Epidermal melanocyte (primary cell): ENCODE data around the gene PDE8A.
"Not testable (repeated sequence)": the region's sequence is repeated elsewhere in the genome, so short reads cannot be mapped to it uniquely, and the experiment has no call there.

ENCODE experiments used
- DNase-seq: peaks from one replicate; pipeline ENCODE4 v3.0.0; 2011; ENCODE audit warnings: low spot score; ENCODE audit not compliant: insufficient read length

The PDE8A gene

DNA sequence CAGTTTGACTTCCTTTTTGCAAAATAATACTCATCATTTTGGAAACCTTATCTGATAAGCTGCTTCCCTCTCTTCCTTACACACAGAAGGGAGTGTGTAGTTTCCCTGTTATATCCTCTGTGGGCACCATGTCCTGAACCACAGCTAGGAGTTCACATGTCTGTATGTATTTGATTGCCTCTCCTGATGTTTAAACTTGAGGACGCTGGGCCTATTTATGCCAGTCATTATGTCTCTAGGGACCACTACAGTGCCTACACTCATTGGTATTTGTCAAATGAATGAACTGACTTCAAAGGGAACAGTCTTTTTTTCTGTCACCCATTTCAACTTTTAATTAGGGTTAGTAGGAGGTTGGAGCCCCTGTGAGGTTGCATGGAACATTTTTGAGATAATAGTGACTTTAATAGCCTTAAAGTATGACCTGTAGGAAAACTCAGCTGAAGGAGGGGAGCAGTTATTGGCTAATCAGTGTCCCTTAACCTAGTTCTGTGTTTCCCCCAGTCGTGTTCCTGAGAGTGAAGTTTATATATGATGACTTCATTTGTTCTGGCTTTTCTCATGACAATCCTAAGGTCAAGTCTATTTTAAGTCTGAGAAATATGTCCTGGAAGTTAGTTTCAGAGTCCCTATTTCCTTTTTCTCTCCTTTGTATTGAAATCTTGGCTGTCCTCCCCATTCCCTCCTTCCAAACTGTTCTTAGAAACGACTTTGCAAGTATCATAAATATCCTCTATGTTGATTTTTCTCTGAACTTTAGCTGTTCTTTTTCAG, 28.9 kb downstream of the PDE8A start:
- no peak for DNase-seq

DNA sequence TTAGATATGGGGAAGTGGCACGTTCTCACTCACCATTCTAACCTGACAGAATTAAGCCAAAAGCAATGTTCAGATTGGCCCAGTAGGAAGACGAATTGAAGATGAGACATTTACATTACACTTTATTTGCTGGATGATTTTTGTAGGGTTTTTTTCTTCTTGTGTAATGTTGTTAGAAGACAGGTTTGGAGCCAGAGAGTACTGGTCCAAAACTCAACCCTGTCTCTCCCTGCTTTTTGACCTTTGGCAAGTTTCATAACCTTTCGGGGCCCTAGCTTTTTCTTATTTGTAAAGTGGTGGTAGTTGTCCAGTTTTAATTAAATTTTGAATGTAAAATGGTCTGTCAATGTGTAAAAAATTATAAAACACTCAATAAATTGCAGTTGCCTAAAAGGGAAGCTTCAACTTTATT, 29.5 kb downstream of the PDE8A start:
- DNase-seq, result no peak

DNA sequence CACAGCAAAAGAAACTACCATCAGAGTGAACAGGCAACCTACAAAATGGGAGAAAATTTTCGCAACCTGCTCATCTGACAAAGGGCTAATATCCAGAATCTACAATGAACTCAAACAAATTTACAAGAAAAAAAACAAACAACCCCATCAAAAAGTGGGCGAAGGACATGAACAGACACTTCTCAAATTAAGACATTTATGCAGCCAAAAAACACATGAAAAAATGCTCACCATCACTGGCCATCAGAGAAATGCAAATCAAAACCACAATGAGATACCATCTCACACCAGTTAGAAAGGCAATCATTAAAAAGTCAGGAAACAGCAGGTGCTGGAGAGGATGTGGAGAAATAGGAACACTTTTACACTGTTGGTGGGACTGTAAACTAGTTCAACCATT, 30.1 kb downstream of the PDE8A start:
- not testable (repeated sequence) for DNase-seq

DNA sequence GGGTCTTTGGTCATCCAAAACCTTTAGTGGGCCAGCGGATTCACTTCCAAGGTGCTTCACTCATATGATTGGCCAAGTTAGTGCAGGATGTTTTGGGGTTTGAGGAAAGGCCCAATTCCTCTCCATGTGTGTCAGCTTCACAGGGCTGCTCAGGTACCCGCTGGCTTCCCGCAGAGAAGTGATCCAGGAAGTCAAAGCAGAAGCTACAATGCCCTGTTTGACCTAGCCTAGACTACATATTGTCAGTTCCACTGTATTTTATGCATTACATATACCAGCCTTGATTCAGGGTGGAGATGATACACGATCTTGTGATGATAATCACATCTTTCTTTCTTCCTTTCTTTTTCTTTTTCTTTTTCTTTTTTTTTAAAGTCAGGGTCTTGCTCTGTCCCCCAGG, 32.1 kb downstream of the PDE8A start:
- DNase-seq, result no peak

DNA sequence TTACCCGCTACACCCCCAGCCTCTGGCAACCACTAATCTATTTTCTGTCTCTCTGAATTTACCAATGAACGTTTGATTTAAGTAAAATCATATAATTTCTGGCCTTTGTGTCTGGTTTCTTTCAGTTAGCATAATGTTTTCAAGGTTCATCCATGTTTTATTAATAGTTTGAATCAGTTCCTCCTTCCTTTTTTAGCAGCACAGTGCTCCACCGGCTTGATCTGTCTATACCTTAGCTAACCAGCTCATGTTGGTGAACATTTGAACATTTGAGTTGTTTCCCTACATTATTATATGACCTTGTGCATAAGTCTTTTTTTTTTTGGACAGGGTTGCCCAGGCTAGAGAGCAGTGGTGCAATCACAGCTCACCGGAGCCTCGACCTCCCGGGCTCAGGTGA, 33.3 kb downstream of the PDE8A start:
- no peak for DNase-seq

DNA sequence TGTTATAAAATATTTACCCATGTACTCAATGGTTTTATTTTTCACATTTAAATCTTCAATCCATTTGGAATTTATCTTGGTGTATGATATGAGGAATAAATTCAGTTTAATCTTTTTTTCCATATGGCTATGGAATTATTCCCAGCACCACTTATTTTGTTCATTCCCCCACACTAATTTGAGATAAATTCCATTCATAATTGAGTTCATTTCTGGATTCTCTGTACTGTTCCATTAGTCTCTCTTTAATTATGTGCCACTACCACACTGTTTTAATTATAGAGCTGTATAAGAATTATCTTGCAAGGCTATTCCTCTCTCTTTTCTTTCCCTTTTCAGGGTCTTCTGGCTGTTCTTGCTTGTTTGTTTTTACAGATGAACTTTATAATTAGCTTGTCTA, 34.6 kb downstream of the PDE8A start:
- no peak for DNase-seq

DNA sequence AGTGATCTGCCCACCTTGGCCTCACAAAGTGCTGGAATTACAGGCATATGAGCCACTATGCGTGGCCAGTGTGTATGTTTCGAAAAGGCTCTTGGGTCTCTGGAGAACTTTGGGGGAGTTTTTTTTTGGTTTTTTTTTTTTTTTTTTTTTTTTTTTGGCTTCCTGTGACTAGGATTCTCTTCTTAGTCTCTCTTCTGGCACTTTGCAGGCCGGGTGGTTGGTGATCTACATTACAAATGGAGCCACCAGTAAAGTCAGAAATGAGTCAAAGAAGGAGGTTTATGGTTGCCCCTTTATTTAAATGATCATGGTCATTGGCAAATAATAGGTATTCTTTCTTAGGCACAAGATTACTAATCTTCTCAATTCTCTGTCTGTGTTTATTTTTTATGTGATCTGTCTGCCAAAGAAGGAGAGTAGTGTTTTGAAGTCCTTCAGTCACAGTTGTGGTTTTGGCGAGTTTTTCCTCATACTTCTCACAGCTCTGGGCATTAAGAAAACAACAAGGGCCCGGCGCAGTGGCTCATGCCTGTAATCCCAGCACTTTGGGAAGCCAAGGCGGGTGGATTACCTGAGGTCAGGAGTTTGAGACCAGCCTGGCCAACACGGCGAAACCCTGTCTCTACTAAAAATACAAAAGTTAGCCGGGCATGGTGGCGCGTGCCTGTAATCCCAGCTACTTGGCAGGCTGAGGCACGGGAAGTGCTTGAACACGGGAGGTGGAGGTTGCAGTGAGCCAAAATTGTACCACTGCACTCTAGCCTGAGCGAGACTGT, 38.3 kb downstream of the PDE8A start:
- no peak for DNase-seq

DNA sequence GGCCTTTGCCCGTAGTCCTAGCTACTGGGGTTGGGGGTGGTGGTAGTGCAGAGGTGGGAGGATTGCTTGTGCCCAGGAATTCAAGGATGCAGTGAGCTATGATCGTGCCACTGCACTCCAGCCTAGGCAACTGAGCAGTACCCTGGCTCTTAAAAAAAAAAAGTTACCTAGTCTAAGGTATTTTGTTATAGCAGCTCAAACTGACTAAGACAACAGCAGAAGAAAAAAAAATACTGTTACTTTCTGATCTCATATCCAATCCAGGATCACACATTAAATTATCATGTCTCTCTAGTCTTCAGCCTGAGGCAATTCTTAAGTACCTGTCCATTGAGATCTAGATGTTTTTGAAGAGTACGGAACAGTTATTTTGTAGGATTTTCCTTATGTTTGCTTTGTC, 39.8 kb downstream of the PDE8A start:
- no peak for DNase-seq

DNA sequence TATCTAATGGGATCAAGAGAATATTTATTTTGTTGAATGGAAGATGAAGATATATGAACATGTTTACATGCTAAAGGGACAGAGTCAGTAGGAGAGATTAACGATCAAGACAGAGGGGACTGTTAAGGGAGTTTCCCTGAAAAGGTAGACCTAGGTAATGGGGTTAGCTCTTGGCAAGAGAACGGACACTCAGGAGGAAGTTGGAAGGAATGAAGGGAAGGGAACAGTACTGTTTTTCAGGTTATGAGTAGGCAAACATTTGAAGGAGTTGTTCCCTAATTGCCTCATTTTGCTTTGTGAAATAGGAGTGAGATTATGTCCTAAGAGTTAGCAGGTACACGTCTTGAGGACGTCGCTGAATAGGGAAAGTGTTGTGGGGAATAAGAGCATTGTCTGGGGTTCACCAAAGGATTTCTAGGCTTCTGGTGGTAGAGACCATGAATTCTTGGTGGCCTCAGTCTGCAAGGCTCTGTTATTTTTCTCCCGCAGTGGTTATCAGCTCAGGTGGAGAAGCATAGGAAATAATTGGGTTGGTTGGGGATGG, 41.3 kb downstream of the PDE8A start:
- no peak for DNase-seq

DNA sequence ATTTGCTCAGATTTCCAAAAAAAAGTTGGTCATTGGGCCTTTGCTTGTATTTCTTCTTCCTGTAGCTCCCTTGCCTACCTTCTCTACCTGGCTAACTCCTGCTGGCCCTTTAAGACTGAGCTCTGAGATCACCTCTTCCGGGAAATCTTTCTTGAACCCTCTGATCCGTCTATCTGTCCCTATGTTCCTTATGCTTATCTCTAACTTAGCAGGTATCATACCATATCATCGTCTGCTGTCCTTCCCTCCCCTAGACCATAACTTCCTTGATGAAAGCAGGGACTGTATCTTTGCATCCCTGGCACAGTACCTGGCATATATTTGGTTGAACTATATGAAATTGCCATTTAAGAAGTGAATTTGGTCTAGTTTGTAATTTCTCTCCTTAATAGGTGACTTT, 42.3 kb downstream of the PDE8A start:
- DNase-seq, result no peak

DNA sequence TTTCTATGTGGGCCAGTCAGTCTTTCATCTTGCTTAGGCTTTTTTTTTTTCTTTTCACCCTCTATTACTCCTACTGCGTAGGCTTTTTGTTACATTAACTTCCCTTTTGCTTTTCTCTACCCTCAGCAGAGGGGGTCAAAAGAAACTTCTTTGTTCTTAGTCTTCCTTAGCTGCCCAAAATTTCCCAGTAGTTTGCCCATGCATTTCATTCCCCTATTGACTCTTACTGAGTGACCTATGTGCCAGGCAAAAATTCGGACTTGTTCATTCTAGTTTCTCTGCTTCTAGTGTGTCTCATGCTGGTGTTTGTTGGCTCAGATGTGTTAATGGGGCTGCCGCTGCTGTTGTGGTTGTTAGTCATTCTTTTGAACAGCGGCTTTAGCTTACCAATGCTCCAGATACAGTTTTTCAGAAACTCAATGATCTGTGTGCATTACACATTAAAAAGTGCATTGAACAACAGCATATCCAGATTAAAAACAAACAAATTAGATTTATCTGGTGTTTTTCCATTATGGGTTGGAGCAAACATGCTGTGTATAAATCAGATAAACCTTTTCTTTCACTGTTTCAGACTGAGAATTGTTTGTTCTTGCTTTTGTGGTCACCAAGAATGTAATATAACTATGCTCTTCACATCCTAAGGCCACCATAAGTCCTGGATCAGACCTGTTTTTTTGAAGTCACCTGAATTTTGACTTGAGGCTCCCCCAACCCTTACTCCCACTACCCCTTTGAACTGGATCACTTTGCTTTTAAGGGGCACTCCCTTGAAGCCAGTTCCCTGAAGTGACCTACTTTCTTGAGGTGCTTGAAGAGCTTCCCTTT, 43.1 kb downstream of the PDE8A start:
- no peak for DNase-seq

DNA sequence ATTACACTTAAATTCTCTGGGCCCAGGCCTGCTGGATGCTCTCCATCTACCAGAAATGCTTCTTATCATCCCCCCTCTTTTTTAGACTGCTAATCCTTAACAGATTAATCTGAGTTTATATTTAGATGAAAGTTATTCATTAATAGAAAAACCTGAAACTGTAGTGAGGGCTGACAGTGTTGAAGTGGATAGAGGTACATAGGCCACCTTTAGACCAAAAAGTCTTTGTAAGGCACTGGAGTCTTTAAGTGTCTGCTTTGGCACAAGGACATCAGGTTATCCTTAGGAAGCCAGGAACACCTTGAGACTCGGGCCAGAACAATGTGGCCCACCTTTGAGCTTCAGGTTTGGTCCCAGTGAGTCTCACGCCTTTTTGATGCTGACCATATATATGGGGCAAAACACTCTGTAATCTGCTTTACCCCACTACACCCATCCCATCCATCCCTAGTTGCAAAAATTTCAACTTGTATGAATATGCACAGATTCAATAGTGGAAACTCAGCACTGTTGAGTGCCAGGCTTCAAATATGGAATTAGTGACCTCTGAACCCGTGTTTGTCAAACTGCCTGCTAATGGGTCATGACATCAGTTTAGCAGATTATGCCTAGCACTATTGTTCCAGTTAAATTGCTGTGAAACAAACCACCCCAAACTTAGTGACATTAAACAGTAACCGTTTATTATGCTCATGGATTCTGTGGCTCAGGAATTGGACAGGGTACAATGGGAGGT, 44.0 kb downstream of the PDE8A start:
- no peak for DNase-seq

DNA sequence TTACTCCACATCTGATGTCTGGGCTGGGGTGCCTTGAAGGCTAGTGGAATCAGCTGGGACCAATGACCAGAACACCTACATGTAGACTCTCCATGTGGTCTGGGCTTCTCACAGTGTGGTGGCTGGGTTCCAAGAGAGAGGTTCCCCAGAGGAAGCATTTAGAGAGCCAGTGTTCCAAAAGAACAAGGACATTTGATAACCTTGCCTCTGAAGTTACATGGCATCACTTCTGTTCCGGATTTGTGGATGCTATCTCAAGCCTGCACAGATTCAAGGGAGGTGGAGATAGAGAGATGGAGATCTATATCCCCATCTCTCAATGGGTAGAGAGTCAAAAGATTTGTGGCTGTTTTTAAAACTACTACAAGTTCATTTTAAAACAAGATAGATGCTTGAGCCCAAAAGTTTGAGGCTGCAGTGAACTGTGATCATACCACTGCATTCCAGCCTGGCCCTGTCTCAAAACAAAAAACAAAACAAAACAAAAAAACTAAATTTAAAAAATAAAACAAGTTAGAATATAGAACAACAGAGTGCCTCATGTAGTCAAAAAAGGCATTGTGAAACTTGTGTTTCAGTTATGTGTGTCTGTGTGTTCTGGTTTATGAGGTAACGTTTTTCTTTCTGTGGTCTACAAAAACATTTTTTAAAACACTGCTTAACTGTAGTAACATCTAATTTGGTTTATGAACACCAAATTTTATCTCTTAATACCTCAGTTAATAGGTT, 44.8 kb downstream of the PDE8A start:
- DNase-seq, result no peak

DNA sequence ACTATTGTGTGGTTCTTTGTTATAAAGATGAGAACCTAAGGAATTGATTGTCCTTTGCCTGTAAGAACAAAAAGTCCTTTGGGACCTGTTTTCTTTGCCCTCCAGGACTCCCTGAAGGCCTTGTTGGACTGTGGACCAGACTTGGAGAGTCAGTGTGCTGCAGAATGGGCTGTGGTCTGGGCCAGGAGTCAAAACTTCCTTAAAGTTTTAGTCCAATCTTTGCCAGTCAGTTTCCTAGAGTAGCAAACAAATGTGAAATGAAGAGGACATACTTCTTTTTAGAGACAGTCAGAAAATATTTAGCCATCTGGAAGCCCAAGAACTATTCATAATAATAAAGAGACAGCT, 45.4 kb downstream of the PDE8A start:
- DNase-seq, result no peak

DNA sequence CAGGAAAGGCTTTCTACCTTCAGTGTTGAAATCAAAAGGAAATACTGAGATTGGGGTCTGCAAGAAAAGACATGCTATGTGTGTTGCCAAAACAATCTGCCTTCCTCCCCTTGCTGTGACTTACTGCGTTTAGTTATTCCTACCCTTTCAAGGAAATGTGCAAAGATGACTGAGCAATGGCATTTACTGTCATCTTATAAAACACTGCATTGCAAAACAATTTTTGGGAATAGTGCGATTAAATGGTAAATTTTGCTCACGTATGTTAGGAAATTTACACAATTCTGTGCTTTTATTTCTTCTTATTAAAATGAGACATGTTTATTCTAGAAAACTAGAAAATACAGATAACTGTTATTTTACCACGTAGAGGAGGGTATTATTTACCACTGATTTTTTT, 45.8 kb downstream of the PDE8A start:
- DNase-seq, result no peak

DNA sequence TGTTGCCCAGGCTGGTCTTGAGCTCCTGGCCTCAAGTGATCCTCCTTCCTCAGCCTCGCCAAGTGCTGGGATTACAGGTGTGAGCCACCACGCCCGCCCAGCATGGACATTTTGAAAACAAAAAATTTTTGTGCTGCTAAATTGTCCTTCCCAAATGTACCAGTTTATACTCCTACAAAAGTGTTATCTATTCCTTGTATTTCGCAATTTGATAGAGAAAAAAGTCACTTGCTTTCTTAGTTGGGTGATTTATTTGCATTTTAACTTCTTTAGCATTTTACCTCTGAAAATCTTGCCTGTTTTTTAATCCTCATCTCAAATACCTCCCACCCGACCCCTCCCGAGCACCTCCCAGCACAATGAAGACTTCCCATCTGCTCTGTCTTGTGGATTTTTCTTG, 46.8 kb downstream of the PDE8A start:
- no peak for DNase-seq

DNA sequence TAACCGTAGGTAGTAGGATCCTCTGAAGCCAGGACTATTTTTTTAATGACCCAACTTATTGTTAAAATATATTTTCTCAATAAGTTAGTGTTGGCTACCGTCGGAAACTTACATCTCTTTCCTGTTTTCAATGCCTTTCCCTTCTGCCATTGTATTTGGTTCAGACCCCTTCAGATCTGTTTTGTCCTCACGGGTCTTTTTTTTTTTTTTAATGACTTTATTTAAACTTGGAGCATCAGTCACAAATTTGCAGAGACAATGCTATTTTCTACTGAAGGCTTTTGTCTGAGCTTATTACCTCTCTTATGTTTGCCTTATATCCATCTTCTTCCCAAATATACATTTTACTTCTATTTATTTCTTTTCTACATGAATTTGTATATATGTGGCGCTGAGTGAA, 47.6 kb downstream of the PDE8A start:
- DNase-seq, result no peak

DNA sequence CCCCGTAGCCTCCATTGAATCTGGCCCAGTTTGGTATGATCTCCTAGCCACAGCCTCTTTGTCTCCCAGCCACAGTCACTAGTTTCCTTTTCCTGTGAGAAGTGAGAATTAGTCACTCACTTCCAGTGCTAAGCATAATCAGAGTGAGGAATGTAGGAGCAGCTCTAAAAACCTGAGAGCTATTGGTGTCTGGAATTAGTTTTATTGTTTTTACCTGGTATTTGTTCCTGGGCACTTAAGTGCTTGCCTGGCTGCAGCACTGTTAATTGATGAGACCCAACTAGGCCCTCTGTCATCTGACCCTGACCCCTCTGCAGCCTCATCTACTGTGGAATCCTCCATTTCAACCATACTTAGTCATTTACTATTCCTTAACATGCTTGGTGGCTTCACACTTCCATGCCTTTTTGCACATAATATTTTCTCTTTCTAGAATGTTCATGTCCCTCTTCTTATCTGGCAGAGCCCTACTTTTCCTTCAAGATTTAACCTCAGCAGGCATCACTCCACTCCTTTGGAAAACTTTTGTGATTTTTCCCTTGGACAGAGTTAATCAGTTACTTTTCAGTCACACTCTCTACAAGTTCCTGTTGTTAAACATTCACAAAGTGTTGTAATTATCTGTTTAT, 48.8 kb downstream of the PDE8A start:
- no peak for DNase-seq

DNA sequence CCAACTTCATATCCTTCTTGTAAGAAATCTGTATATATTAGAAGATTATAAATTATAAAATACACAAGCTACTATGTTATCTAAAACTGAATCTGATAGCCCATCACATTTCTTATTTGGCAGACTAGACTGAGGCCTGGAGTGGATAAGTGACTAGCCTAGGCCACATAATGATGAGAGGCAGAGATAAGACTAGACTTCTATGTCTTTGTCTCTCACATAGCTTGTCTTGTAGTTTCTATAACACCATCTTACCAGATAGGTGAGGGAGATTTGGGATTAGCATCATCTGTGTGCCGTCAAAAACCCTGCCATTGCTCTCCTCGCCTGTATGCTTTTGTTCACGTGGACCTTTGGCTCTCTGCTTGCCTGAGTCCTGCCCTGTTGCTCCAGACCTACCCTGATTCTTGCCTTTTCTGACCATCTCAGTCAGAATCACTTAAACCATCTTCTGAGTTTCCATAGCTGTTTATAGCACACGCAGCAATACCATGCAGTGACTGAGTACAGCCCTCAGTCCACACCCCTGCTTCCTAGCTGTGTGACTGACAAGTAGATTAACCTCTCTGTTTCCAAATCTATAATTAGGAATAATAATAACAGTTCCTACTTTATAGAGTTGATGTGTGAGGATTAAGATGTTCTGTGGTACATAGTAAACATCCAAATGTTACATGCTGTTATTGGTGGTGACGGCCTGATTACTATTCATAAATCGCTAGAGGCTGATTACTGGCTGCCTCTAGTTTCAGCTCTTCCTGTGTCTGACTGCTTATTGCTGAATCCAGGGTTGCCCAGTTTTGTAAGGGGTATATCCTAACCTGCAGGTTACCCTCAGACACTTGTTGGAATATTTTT, 49.7 kb downstream of the PDE8A start:
- no peak for DNase-seq
